ENCODE measurements around the gene ELL2. TPM values are rescaled to one million over a fixed set of nuclear protein-coding genes. Genes with fewer than 3 reads are reported as not detected.

The ELL2 gene
- total and polyA plus RNA-seq, 9 of the 15 experiments (the other 6 are each of a cell fraction or from before 2014, with no cell fraction given), result 4.3 to 18.3 (median 14.5) TPM

DNA sequence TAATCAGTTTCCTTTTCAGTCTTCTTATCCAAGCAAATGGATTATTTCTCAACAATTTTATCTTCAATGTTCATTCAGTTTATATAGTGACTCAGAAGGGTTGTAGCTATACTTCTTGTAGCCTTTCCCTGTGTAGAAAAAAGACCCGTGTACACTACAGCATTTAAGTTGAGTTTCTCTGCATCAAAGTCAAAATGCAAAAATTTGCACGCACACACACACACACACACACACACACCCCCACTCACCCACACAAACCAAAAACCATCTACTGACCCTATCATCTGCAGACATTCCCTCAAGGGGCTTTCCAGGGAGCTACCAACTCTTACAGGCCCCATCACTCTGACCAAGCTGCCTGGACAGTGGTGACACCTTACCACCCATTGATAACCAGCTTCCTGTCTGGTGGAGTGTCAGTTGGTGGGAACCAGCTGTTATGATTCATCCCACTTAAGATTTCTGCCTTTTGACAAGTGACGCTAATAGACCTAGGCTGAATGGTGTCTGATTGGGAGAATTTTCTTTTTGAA is 12.2 kb upstream of the ELL2 start (continued):
- TF ChIP-seq PRMT5 (CRISPR knock-in tag; IDR thresholded peaks at IDR 0.05) (no peak), NFATC3 (IDR thresholded peaks at IDR 0.05) (no peak), MEF2A (IDR thresholded peaks at IDR 0.05; ENCODE audit: control insufficient read depth, low read depth, low read length) (0 out of 2 replicates have a peak, but pooled peaks have one; percentile 34), TFAM (CRISPR knock-in tag; conservative IDR thresholded peaks at IDR 0.05) (no peak), NR1H2 (CRISPR knock-in tag; IDR thresholded peaks at IDR 0.05) (no peak), SOX6 (IDR thresholded peaks at IDR 0.05) (no peak), SMARCA4 (IDR thresholded peaks at IDR 0.05) (peak; percentile 79), EGR1 (conservative IDR thresholded peaks at IDR 0.05) (peak; percentile 92), ETV6 (IDR thresholded peaks at IDR 0.05; ENCODE audit: borderline replicate concordance in 1 of 2, low read depth in 2 of 2, low read length in 1 of 2) (no peak; a peak in 1 of 4 replicates), ETV6 (CRISPR knock-in tag; IDR thresholded peaks at IDR 0.05; ENCODE audit: borderline replicate concordance) (no peak), SMAD4 (CRISPR knock-in tag; conservative IDR thresholded peaks at IDR 0.05) (peak; percentile 42), ZNF77 (CRISPR knock-in tag; IDR thresholded peaks at IDR 0.05) (no peak), ATF7 (IDR thresholded peaks at IDR 0.05) (no peak), NCOA1 (IDR thresholded peaks at IDR 0.05; ENCODE audit: low read depth) (peak; percentile 29; the same call in 1 of the 2 replicates), GABPA (tag; conservative IDR thresholded peaks at IDR 0.05; ENCODE audit: low read depth) (0 out of 2 replicates have a peak, but pooled peaks have one; percentile 22), CTBP1 (IDR thresholded peaks at IDR 0.05; ENCODE audit: borderline replicate concordance) (peak; percentile 49), DACH1 (IDR thresholded peaks at IDR 0.05; ENCODE audit: partially characterized antibody) (peak; percentile 97), RFX7 (CRISPR knock-in tag; IDR thresholded peaks at IDR 0.05) (no peak), EP300 (IDR thresholded peaks at IDR 0.05; ENCODE audit: low read length) (peak; percentile 89), NCOR1 (IDR thresholded peaks at IDR 0.05) (peak; percentile 76), ZNF79 (CRISPR knock-in tag; IDR thresholded peaks at IDR 0.05; ENCODE audit: low read depth) (no peak), MTA3 (IDR thresholded peaks at IDR 0.05; ENCODE audit: borderline replicate concordance) (peak; percentile 18; the same call in 1 of the 2 replicates), RBM17 (IDR thresholded peaks at IDR 0.05; ENCODE audit: borderline replicate concordance, low read depth, low read length) (no peak), MYNN (IDR thresholded peaks at IDR 0.05) (peak; percentile 74; the same call in 1 of the 2 replicates), MYNN (CRISPR knock-in tag; IDR thresholded peaks at IDR 0.05) (no peak), CAMTA2 (CRISPR knock-in tag; conservative IDR thresholded peaks at IDR 0.05) (no peak), CREM (IDR thresholded peaks at IDR 0.05; ENCODE audit: low read depth) (peak; percentile 80), TCF3 (CRISPR knock-in tag; IDR thresholded peaks at IDR 0.05) (peak; percentile 78)
- TF ChIP-seq, protein P1, sequence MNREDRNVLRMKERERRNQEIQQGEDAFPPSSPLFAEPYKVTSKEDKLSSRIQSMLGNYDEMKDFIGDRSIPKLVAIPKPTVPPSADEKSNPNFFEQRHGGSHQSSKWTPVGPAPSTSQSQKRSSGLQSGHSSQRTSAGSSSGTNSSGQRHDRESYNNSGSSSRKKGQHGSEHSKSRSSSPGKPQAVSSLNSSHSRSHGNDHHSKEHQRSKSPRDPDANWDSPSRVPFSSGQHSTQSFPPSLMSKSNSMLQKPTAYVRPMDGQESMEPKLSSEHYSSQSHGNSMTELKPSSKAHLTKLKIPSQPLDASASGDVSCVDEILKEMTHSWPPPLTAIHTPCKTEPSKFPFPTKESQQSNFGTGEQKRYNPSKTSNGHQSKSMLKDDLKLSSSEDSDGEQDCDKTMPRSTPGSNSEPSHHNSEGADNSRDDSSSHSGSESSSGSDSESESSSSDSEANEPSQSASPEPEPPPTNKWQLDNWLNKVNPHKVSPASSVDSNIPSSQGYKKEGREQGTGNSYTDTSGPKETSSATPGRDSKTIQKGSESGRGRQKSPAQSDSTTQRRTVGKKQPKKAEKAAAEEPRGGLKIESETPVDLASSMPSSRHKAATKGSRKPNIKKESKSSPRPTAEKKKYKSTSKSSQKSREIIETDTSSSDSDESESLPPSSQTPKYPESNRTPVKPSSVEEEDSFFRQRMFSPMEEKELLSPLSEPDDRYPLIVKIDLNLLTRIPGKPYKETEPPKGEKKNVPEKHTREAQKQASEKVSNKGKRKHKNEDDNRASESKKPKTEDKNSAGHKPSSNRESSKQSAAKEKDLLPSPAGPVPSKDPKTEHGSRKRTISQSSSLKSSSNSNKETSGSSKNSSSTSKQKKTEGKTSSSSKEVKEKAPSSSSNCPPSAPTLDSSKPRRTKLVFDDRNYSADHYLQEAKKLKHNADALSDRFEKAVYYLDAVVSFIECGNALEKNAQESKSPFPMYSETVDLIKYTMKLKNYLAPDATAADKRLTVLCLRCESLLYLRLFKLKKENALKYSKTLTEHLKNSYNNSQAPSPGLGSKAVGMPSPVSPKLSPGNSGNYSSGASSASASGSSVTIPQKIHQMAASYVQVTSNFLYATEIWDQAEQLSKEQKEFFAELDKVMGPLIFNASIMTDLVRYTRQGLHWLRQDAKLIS (CRISPR knock-in tag; IDR thresholded peaks at IDR 0.05), result no peak
- TF ChIP-seq, protein P2, sequence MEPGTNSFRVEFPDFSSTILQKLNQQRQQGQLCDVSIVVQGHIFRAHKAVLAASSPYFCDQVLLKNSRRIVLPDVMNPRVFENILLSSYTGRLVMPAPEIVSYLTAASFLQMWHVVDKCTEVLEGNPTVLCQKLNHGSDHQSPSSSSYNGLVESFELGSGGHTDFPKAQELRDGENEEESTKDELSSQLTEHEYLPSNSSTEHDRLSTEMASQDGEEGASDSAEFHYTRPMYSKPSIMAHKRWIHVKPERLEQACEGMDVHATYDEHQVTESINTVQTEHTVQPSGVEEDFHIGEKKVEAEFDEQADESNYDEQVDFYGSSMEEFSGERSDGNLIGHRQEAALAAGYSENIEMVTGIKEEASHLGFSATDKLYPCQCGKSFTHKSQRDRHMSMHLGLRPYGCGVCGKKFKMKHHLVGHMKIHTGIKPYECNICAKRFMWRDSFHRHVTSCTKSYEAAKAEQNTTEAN (CRISPR knock-in tag; IDR thresholded peaks at IDR 0.05), result no peak

Measured in K562 (cell line).